Measurements from ENCODE around the gene TMCC3.

The TMCC3 gene

DNA sequence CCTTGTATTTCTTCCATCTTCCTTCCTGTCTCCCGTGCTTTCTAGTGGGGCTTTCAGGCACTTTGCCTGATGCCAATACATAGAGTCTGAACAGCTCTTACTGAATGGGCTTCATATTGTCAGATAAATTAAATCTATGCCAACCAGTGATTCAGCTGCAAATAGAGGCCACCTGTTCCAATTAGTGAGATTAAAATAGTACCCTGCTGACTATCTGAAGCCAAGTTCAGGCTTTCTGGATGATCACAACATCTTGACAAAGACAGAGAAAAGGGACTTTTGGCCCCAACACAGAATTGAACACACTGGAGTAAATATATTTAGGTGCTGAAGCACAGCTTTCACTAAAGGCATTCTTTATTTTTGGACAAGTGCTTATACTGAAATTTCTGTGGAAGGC lies 11.8 kb downstream of the TMCC3 start:
- TF ChIP-seq FOXP2 (optimal IDR thresholded peaks at IDR 0.05; ENCODE audit: borderline replicate concordance, extremely low read depth, extremely low read length, insufficient read depth) = no peak
- TF ChIP-seq TAF1 (IDR thresholded peaks at IDR 0.05; ENCODE audit: borderline replicate concordance, insufficient read depth, low read length) = no peak

DNA sequence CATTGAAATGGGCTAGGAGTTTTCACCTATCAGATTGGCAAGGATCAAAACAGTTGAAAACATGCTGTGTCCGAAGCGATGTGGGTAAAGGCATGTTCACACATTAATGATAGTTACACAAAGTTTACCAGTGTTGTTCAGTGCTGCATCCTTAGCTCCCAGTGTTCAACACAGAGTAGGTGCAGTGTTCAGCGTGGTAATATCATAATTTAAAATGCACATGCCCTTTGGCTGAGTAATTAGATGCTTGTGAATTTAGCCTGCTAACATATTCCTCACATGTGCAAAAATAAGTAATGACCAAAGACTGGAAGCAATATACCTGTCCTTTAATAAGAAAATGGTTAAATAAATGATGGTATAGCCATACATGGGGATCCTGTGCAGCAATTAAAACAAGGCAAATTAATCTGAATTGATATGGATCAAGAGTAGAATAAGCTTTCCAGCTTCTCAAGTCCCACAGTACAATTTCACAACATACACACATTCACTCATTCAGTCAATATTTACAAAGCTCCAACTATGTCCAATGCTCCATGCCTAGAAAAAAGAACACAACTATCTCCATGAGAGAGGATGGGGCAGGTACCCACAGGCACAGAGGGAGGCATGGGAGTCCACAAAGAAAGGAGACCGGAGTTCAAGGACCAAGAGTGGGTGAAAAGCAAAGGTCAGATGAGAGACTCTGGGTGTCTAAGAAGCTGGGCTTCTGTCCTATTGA lies 12.8 kb downstream of the TMCC3 start:
- TF ChIP-seq POLR2AphosphoS5 (IDR thresholded peaks at IDR 0.05; ENCODE audit: low read depth, low read length) (no peak), TAF1 (IDR thresholded peaks at IDR 0.05; ENCODE audit: borderline replicate concordance, insufficient read depth, low read length) (no peak), FOXP2 (optimal IDR thresholded peaks at IDR 0.05; ENCODE audit: borderline replicate concordance, extremely low read depth, extremely low read length, insufficient read depth) (no peak), SIN3A (IDR thresholded peaks at IDR 0.05; ENCODE audit: borderline replicate concordance, insufficient read depth, low read length) (no peak)
- TF ChIP-seq, protein P1, sequence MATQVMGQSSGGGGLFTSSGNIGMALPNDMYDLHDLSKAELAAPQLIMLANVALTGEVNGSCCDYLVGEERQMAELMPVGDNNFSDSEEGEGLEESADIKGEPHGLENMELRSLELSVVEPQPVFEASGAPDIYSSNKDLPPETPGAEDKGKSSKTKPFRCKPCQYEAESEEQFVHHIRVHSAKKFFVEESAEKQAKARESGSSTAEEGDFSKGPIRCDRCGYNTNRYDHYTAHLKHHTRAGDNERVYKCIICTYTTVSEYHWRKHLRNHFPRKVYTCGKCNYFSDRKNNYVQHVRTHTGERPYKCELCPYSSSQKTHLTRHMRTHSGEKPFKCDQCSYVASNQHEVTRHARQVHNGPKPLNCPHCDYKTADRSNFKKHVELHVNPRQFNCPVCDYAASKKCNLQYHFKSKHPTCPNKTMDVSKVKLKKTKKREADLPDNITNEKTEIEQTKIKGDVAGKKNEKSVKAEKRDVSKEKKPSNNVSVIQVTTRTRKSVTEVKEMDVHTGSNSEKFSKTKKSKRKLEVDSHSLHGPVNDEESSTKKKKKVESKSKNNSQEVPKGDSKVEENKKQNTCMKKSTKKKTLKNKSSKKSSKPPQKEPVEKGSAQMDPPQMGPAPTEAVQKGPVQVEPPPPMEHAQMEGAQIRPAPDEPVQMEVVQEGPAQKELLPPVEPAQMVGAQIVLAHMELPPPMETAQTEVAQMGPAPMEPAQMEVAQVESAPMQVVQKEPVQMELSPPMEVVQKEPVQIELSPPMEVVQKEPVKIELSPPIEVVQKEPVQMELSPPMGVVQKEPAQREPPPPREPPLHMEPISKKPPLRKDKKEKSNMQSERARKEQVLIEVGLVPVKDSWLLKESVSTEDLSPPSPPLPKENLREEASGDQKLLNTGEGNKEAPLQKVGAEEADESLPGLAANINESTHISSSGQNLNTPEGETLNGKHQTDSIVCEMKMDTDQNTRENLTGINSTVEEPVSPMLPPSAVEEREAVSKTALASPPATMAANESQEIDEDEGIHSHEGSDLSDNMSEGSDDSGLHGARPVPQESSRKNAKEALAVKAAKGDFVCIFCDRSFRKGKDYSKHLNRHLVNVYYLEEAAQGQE (IDR thresholded peaks at IDR 0.05; ENCODE audit: insufficient read depth in 1 of 2, low read depth in 2 of 2, low read length in 2 of 2) = no peak

DNA sequence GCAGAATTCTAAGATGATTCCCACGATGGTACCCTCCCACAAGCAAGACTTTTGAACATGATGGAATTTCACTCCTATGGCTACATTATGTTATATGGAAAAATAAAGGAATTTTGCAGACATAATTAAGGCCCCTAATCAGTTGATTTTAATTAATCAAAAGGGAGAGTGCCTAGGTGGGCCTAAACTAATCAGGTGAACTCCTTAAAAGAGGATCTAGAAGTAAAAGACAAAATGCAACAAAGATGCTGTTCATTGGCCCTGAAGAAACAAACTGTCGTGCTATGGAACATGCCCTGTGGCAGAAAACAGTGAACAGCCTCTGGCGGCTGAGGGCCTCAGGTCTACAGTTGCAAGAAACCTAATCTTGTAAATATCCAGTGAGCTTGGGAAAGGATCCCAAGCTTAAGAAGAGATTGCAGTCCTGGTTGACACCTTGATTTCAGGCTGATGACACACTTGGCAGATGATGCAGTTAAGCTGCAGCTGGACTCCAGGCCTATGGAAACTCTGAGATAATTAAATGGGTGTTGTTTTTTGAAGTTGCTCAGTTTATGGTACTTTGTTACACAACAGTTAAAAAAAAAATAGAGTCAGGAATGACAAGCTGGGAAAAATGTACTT lies 13.8 kb downstream of the TMCC3 start:
- TF ChIP-seq SIN3A (IDR thresholded peaks at IDR 0.05; ENCODE audit: borderline replicate concordance, insufficient read depth, low read length) = no peak
- no peak for TF ChIP-seq POLR2AphosphoS5 (IDR thresholded peaks at IDR 0.05; ENCODE audit: low read depth, low read length)
- TF ChIP-seq, protein P1 (IDR thresholded peaks at IDR 0.05; ENCODE audit: insufficient read depth in 1 of 2, low read depth in 2 of 2, low read length in 2 of 2) = no peak
- TF ChIP-seq FOXP2 (optimal IDR thresholded peaks at IDR 0.05; ENCODE audit: borderline replicate concordance, extremely low read depth, extremely low read length, insufficient read depth) = no peak
- no peak for TF ChIP-seq TAF1 (IDR thresholded peaks at IDR 0.05; ENCODE audit: borderline replicate concordance, insufficient read depth, low read length)

DNA sequence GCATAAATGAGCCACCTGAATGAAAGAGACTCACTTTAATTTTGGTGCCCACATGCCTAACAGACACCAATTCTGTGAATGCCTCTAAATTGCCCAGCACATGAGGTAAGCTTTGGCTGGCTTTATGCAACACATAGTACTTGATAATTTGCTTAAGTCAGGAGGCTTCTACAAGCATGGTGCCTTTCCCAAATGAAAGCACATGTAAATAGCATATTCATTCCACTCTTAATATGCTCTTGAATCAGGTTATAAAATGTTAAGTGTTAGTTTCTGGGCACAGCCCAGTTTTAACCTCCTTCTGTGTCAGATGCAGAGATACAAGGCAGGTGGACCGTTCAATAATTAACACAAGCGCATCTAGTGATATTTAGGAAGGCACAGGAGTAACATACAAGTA lies 15.6 kb downstream of the TMCC3 start:
- TF ChIP-seq FOXP2 (optimal IDR thresholded peaks at IDR 0.05; ENCODE audit: borderline replicate concordance, extremely low read depth, extremely low read length, insufficient read depth) (no peak), SIN3A (IDR thresholded peaks at IDR 0.05; ENCODE audit: borderline replicate concordance, insufficient read depth, low read length) (no peak), POLR2AphosphoS5 (IDR thresholded peaks at IDR 0.05; ENCODE audit: low read depth, low read length) (no peak), TAF1 (IDR thresholded peaks at IDR 0.05; ENCODE audit: borderline replicate concordance, insufficient read depth, low read length) (no peak)
- TF ChIP-seq, protein P1 (IDR thresholded peaks at IDR 0.05; ENCODE audit: insufficient read depth in 1 of 2, low read depth in 2 of 2, low read length in 2 of 2) = no peak

DNA sequence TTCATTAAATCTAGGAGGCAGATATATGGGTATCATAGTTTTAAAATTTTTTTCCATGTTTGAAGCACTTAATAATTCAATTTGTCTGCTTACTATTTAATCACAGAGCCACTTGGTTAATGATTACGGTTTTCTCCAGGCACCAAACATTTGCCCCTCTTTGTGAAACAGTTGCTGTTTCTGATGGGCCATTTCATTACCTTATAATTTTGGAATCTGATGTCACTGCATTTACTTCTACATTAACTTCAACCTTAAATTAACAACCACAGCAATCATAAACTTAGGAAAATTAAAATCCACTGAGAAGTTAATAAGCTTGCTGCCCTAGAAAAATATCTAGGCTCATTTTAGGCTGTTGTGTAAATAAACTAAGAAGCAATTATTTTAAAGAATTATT lies 17.0 kb downstream of the TMCC3 start:
- TF ChIP-seq TAF1 (IDR thresholded peaks at IDR 0.05; ENCODE audit: borderline replicate concordance, insufficient read depth, low read length) = no peak
- TF ChIP-seq, protein P1 (IDR thresholded peaks at IDR 0.05; ENCODE audit: insufficient read depth in 1 of 2, low read depth in 2 of 2, low read length in 2 of 2) = no peak
- TF ChIP-seq POLR2AphosphoS5 (IDR thresholded peaks at IDR 0.05; ENCODE audit: low read depth, low read length) = no peak
- TF ChIP-seq SIN3A (IDR thresholded peaks at IDR 0.05; ENCODE audit: borderline replicate concordance, insufficient read depth, low read length) = no peak
- no peak for TF ChIP-seq FOXP2 (optimal IDR thresholded peaks at IDR 0.05; ENCODE audit: borderline replicate concordance, extremely low read depth, extremely low read length, insufficient read depth)

All from PFSK-1 (cell line).